K562 (cell line): ENCODE data around the gene HNRNPDL. TPM values are rescaled to one million over a fixed set of nuclear protein-coding genes. Genes with fewer than 3 reads are reported as not detected.

Experiments used
- CBFA2T3 ChIP-seq: fragments of 450-650 bp; IDR thresholded peaks from 2 replicates; pipeline ENCODE4 v1.6.1; 2017
- EGR1 ChIP-seq: fragments of 450-650 bp; conservative IDR thresholded peaks from 2 replicates; pipeline ENCODE4 v1.6.1; 2017; ENCODE audit warnings: mild to moderate bottlenecking
- HNRNPK ChIP-seq: fragments of 200-400 bp; formaldehyde crosslinking; IDR thresholded peaks from one replicate; pipeline ENCODE4 v1.6.1; 2018; ENCODE audit warnings: mild to moderate bottlenecking, low read depth, low read length; ENCODE audit not compliant: poor library complexity, severe bottlenecking
- HOMEZ ChIP-seq: fragments of 250-450 bp; sonication (Bioruptor Pico); IDR thresholded peaks from 2 replicates; pipeline ENCODE4 v1.4.0; 2020; ENCODE audit warnings: mild to moderate bottlenecking, moderate library complexity
- RHOXF2B ChIP-seq: fragments of 250-450 bp; sonication (Bioruptor Pico); conservative IDR thresholded peaks from 2 replicates; pipeline ENCODE4 v1.5.1; 2021
- RREB1 ChIP-seq: fragments of 250-450 bp; sonication (Bioruptor Pico); IDR thresholded peaks from 2 replicates; pipeline ENCODE4 v1.4.0; 2020
- SREBF1 ChIP-seq: fragments of 150-350 bp; IDR thresholded peaks from 2 replicates; pipeline ENCODE4 v1.6.1; 2014; ENCODE audit warnings: antibody characterized with exemption, low read depth, low read length, borderline replicate concordance
- SRSF9 ChIP-seq: fragments of 200-400 bp; formaldehyde crosslinking; IDR thresholded peaks from 2 replicates; pipeline ENCODE4 v1.6.1; 2017; ENCODE audit warnings: low read depth, low read length, borderline replicate concordance
- YBX1 ChIP-seq: fragments of 450-650 bp; IDR thresholded peaks from 2 replicates; pipeline ENCODE4 v1.7.1; 2016; ENCODE audit warnings: mild to moderate bottlenecking
- ZNF224 ChIP-seq: sonication (generic); formaldehyde crosslinking; IDR thresholded peaks from 2 replicates; pipeline ENCODE4 v1.8.0; 2022; ENCODE audit warnings: mild to moderate bottlenecking, missing genetic modification reagents
- ZNF431 ChIP-seq: sonication (generic); formaldehyde crosslinking; IDR thresholded peaks from 2 replicates; pipeline ENCODE4 v1.8.0; 2022; ENCODE audit warnings: mild to moderate bottlenecking, missing genetic modification reagents
- ZNF444 ChIP-seq: fragments of 250-450 bp; sonication (Bioruptor Pico); IDR thresholded peaks from 2 replicates; pipeline ENCODE4 v1.4.0; 2020; ENCODE audit warnings: mild to moderate bottlenecking, moderate library complexity
- polyA plus RNA-seq, 8 experiments: library from polyadenylated mRNA; depleted of rRNA in 4 of 8; stranded (reverse) in 5 of 8; unstranded in 3 of 8; fragments of >200 nt; fragmentation: Nextera tagmentation in 2 of 8; fragmentation: Illumina TruSeq in 1 of 8; extraction: Ambion mirVana in 2 of 8; extraction: Trizol in 1 of 8; gene quantifications; 2 replicates each; pipeline versions ENCODE4 v1.2.1 to v1.2.3, GENCODE V29; 2011 to 2014; ENCODE audit warnings: inconsistent platforms in 1 of 8, missing spikeins in 1 of 8
- total RNA-seq, 7 experiments: library from RNA; depleted of rRNA in 6 of 7; stranded (reverse); fragments of >200 nt in 6 of 7; fragmentation: Illumina TruSeq in 2 of 7; extraction: Trizol in 2 of 7; gene quantifications; 2 replicates each; pipeline versions ENCODE4 v1.2.1 to v1.2.3, GENCODE V29; 2011 to 2021; ENCODE audit warnings: low replicate concordance in 1 of 7
- TF ChIP-seq, protein P1 (sequence below): fragments of 450-650 bp; IDR thresholded peaks from 2 replicates; pipeline ENCODE4 v1.6.1; 2016; ENCODE audit warnings: antibody characterized with exemption
- TF ChIP-seq, protein P2 (sequence below): sonication (generic); formaldehyde crosslinking; IDR thresholded peaks from 2 replicates; pipeline ENCODE4 v1.4.0; 2020; ENCODE audit warnings: mild to moderate bottlenecking, missing genetic modification reagents
- TF ChIP-seq, protein P3 (sequence below), 2 experiments: fragments of 200-800 bp in 1 of 2; sonication (Bioruptor generic) in 1 of 2; sonication (generic) in 1 of 2; formaldehyde crosslinking in 1 of 2; IDR thresholded peaks in 1 of 2; conservative IDR thresholded peaks in 1 of 2; 2 replicates each; pipeline versions ENCODE4 v1.5.0 to v1.6.1; 2016 to 2020; ENCODE audit warnings: missing compliant biosample characterization in 1 of 2, missing genetic modification characterization in 1 of 2, missing genetic modification reagents in 1 of 2

HNRNPDL gene
- total and polyA plus RNA-seq, 9 of the 15 experiments (the other 6 are each of a cell fraction or from before 2014, with no cell fraction given), result 243 to 652 (median 351) TPM

DNA sequence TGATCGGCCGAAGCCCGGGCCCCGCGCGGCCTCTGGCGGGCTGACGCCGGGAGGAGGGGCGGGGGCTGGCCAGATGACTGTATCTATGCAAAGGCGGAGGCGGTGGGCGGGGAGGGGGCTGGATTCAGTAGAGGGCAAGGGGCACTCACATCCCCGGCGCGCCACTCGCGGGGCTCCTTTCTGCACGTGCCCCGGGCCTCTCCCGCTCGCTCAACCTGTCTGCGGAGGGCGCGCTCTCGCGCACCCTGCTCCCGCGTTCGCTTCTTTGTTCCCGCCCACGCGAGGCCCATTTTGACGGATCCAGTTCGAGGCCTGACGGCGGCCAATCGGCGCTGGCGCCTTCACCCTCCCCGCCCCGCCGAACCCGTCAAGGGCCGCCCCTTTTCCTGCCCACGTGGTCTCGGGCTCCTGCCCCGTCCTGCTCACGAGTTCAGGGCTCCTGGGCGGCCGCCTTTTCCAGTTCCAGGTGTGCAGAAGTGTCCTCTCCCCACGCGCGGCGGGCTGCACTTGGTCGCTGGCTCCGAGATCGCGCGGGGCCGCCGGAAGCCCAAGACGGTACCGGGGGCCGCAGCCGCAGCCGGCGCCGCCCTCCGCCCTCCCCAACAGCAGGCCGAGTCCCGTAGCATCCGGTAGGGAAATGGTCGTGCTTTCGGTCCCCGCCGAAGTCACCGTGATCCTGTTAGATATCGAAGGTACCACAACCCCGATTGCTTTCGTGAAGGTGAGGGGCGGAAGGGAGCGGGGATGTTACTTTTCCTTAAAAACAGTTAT, at the start of gene HNRNPDL, which contains the start of gene ENOPH1 (continued):
- TF ChIP-seq RREB1 (CRISPR knock-in tag) (no peak), SREBF1 (no peak), RHOXF2B (CRISPR knock-in tag) (no peak), ZNF224 (no peak), CBFA2T3 (no peak), HNRNPK (no peak), ZNF431 (0 out of 2 replicates have a peak, but pooled peaks have one; percentile 39), SRSF9 (no peak), HOMEZ (no peak), ZNF444 (CRISPR knock-in tag) (no peak), EGR1 (peak; percentile 98), YBX1 (no peak)
- TF ChIP-seq, protein P1, sequence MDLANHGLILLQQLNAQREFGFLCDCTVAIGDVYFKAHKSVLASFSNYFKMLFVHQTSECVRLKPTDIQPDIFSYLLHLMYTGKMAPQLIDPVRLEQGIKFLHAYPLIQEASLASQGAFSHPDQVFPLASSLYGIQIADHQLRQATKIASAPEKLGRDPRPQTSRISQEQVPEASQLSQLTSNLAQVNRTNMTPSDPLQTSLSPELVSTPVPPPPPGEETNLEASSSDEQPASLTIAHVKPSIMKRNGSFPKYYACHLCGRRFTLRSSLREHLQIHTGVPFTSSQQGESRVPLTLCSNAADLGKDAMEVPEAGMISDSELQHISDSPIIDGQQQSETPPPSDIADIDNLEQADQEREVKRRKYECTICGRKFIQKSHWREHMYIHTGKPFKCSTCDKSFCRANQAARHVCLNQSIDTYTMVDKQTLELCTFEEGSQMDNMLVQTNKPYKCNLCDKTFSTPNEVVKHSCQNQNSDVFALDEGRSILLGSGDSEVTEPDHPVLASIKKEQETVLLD, result no peak; the same call in 1 of the 2 replicates
- TF ChIP-seq, protein P2, sequence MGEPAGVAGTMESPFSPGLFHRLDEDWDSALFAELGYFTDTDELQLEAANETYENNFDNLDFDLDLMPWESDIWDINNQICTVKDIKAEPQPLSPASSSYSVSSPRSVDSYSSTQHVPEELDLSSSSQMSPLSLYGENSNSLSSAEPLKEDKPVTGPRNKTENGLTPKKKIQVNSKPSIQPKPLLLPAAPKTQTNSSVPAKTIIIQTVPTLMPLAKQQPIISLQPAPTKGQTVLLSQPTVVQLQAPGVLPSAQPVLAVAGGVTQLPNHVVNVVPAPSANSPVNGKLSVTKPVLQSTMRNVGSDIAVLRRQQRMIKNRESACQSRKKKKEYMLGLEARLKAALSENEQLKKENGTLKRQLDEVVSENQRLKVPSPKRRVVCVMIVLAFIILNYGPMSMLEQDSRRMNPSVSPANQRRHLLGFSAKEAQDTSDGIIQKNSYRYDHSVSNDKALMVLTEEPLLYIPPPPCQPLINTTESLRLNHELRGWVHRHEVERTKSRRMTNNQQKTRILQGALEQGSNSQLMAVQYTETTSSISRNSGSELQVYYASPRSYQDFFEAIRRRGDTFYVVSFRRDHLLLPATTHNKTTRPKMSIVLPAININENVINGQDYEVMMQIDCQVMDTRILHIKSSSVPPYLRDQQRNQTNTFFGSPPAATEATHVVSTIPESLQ (CRISPR knock-in tag), result peak; percentile 88
- TF ChIP-seq, protein P3, sequence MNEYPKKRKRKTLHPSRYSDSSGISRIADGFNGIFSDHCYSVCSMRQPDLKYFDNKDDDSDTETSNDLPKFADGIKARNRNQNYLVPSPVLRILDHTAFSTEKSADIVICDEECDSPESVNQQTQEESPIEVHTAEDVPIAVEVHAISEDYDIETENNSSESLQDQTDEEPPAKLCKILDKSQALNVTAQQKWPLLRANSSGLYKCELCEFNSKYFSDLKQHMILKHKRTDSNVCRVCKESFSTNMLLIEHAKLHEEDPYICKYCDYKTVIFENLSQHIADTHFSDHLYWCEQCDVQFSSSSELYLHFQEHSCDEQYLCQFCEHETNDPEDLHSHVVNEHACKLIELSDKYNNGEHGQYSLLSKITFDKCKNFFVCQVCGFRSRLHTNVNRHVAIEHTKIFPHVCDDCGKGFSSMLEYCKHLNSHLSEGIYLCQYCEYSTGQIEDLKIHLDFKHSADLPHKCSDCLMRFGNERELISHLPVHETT (CRISPR knock-in tag; conservative IDR thresholded peaks at IDR 0.05 in 1 of 2, IDR thresholded peaks at IDR 0.05 in 1 of 2), result no peak; a peak in 2 of 4 replicates
